ENCODE data around the gene LRP1B. TPM values are rescaled to one million over a fixed set of nuclear protein-coding genes. Genes with fewer than 3 reads are reported as not detected.

LRP1B gene
- polyA plus RNA-seq, 1 donor from 2014 or later = 12.7 TPM

DNA sequence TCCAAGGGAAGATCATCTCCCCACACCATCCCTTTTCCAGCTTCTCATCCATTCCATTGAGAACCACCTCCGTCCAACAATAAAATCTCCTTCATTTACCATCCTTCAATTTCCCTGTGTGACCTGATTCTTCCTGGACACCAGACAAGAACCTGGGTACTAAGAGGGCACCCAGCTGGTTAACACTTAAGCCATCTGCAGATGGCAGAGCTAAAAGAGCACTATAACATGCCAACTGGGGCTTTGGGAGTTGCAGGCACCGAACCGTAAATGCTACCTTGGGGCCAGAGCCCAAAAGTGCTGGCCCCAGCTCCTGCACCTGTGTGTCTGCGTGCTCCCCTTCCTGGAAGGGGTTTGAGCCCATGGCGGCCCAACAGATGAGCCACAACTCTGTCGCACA is 655.0 kb downstream of the LRP1B start:
- no peak overlapping the region for H3K4me3 ChIP-seq (ENCODE audit: low read length)
- H3K27me3 ChIP-seq (ENCODE audit: insufficient read depth, low read depth, low read length) = no peaks in the 10 kb centered on the region
- no peaks in the 10 kb centered on the region for H3K79me2 ChIP-seq (replicated peaks; ENCODE audit: insufficient read depth, low read length)
- no peaks in the 10 kb centered on the region for H3K9me3 ChIP-seq (ENCODE audit: low read length)
- H3K4me2 ChIP-seq (ENCODE audit: low read length) = no peak overlapping the region
- H3K9ac ChIP-seq (ENCODE audit: low read length) = no peak overlapping the region
- H3K9me2 ChIP-seq (ENCODE audit: insufficient read depth, low read length) = no peaks in the 10 kb centered on the region
- no peak for TF ChIP-seq RAD21 (conservative IDR thresholded peaks at IDR 0.05)
- no peaks in the 10 kb centered on the region for H3F3A ChIP-seq (ENCODE audit: insufficient read depth, low read length, poor library complexity, severe bottlenecking)
- no peak overlapping the region for H3K27ac ChIP-seq (ENCODE audit: low read length)
- H4K20me1 ChIP-seq (ENCODE audit: insufficient read depth) = no peaks in the 10 kb centered on the region
- no peaks in the 10 kb centered on the region for H3K36me3 ChIP-seq (ENCODE audit: insufficient read depth, low read length)
- H2AFZ ChIP-seq (ENCODE audit: low read depth, low read length) = no peak overlapping the region

DNA sequence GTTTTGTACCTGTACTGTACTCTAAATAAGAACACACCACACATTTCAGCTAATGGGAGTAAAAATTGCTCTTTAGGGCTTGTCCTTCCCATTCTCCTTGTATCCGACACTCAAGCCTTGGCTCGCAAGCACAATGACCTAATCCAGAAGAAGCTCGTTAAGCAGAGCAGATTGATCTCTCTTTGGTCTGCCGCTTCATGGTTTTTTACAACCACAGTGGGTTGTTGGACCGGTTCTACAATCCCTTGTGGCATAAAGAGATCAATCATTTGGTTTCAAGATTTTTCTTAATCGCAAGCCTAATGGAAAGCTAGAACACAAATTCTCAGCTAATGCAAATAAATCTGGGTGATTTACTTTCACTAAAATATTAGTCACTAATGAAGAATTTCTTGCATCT is 662.1 kb downstream of the LRP1B start:
- Histone ChIP-seq H3K9ac (ENCODE audit: low read length) (no peak overlapping the region), H3K27me3 (ENCODE audit: insufficient read depth, low read depth, low read length) (no peaks in the 10 kb centered on the region), H4K20me1 (ENCODE audit: insufficient read depth) (no peaks in the 10 kb centered on the region), H3K27ac (ENCODE audit: low read length) (no peak overlapping the region), H3F3A (ENCODE audit: insufficient read depth, low read length, poor library complexity, severe bottlenecking) (no peaks in the 10 kb centered on the region), H3K9me3 (ENCODE audit: low read length) (no peaks in the 10 kb centered on the region), H3K4me3 (ENCODE audit: low read length) (no peak overlapping the region), H3K4me2 (ENCODE audit: low read length) (no peak overlapping the region), H2AFZ (ENCODE audit: low read depth, low read length) (no peak overlapping the region), H3K36me3 (ENCODE audit: insufficient read depth, low read length) (no peaks in the 10 kb centered on the region), H3K79me2 (replicated peaks; ENCODE audit: insufficient read depth, low read length) (no peaks in the 10 kb centered on the region), H3K9me2 (ENCODE audit: insufficient read depth, low read length) (no peaks in the 10 kb centered on the region)
- TF ChIP-seq, protein P1, sequence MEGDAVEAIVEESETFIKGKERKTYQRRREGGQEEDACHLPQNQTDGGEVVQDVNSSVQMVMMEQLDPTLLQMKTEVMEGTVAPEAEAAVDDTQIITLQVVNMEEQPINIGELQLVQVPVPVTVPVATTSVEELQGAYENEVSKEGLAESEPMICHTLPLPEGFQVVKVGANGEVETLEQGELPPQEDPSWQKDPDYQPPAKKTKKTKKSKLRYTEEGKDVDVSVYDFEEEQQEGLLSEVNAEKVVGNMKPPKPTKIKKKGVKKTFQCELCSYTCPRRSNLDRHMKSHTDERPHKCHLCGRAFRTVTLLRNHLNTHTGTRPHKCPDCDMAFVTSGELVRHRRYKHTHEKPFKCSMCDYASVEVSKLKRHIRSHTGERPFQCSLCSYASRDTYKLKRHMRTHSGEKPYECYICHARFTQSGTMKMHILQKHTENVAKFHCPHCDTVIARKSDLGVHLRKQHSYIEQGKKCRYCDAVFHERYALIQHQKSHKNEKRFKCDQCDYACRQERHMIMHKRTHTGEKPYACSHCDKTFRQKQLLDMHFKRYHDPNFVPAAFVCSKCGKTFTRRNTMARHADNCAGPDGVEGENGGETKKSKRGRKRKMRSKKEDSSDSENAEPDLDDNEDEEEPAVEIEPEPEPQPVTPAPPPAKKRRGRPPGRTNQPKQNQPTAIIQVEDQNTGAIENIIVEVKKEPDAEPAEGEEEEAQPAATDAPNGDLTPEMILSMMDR (IDR thresholded peaks at IDR 0.05; ENCODE audit: poor library complexity, severe bottlenecking) = no peak
- TF ChIP-seq MXI1 (conservative IDR thresholded peaks at IDR 0.05; ENCODE audit: poor library complexity, severe bottlenecking) = no peak

DNA sequence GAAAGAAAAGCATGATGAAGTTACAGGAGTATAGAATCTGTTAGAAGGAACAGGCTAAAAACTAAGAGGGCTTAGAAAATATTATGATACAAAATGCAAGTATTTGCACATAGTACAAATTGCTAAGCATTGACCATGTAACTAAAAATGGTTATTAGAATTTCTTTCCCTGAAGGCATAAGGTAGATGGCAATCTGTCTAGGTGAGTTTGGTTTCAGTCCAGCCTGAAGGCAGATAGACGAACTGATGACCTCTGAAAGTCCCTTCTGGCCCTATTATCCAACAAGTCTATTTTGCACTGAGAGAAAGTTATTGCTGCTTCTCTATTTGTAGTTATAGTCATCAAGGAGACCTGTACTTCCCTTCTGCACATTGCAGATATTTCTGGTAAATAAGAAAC is 663.5 kb downstream of the LRP1B start:
- no peaks in the 10 kb centered on the region for H3K9me3 ChIP-seq (ENCODE audit: low read length)
- H4K20me1 ChIP-seq (ENCODE audit: insufficient read depth) = no peaks in the 10 kb centered on the region
- H2AFZ ChIP-seq (ENCODE audit: low read depth, low read length) = no peak overlapping the region
- H3K9me2 ChIP-seq (ENCODE audit: insufficient read depth, low read length) = no peaks in the 10 kb centered on the region
- H3K27me3 ChIP-seq (ENCODE audit: insufficient read depth, low read depth, low read length) = no peaks in the 10 kb centered on the region
- no peak overlapping the region for H3K4me2 ChIP-seq (ENCODE audit: low read length)
- no peak overlapping the region for H3K9ac ChIP-seq (ENCODE audit: low read length)
- H3K4me3 ChIP-seq (ENCODE audit: low read length) = no peak overlapping the region
- H3F3A ChIP-seq (ENCODE audit: insufficient read depth, low read length, poor library complexity, severe bottlenecking) = no peaks in the 10 kb centered on the region
- TF ChIP-seq POLR2AphosphoS5 (IDR thresholded peaks at IDR 0.05) (no peak), EZH2 (IDR thresholded peaks at IDR 0.05; ENCODE audit: borderline replicate concordance, insufficient read depth, low read length, poor library complexity, severe bottlenecking) (no peak), EP300 (conservative IDR thresholded peaks at IDR 0.05; ENCODE audit: poor library complexity, severe bottlenecking) (no peak), TAF1 (IDR thresholded peaks at IDR 0.05; ENCODE audit: low read depth) (no peak), RAD21 (conservative IDR thresholded peaks at IDR 0.05) (no peak), SMC3 (conservative IDR thresholded peaks at IDR 0.05; ENCODE audit: poor library complexity) (no peak), MXI1 (conservative IDR thresholded peaks at IDR 0.05; ENCODE audit: poor library complexity, severe bottlenecking) (no peak)
- TF ChIP-seq, protein P2, sequence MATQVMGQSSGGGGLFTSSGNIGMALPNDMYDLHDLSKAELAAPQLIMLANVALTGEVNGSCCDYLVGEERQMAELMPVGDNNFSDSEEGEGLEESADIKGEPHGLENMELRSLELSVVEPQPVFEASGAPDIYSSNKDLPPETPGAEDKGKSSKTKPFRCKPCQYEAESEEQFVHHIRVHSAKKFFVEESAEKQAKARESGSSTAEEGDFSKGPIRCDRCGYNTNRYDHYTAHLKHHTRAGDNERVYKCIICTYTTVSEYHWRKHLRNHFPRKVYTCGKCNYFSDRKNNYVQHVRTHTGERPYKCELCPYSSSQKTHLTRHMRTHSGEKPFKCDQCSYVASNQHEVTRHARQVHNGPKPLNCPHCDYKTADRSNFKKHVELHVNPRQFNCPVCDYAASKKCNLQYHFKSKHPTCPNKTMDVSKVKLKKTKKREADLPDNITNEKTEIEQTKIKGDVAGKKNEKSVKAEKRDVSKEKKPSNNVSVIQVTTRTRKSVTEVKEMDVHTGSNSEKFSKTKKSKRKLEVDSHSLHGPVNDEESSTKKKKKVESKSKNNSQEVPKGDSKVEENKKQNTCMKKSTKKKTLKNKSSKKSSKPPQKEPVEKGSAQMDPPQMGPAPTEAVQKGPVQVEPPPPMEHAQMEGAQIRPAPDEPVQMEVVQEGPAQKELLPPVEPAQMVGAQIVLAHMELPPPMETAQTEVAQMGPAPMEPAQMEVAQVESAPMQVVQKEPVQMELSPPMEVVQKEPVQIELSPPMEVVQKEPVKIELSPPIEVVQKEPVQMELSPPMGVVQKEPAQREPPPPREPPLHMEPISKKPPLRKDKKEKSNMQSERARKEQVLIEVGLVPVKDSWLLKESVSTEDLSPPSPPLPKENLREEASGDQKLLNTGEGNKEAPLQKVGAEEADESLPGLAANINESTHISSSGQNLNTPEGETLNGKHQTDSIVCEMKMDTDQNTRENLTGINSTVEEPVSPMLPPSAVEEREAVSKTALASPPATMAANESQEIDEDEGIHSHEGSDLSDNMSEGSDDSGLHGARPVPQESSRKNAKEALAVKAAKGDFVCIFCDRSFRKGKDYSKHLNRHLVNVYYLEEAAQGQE (IDR thresholded peaks at IDR 0.05; ENCODE audit: borderline replicate concordance) = no peak
- TF ChIP-seq, protein P1 (IDR thresholded peaks at IDR 0.05; ENCODE audit: poor library complexity, severe bottlenecking) = no peak
- H3K36me3 ChIP-seq (ENCODE audit: insufficient read depth, low read length) = no peaks in the 10 kb centered on the region
- no peak overlapping the region for H3K27ac ChIP-seq (ENCODE audit: low read length)
- no peaks in the 10 kb centered on the region for H3K79me2 ChIP-seq (replicated peaks; ENCODE audit: insufficient read depth, low read length)

Measured in neural cell (in vitro differentiated cells).